GM19463 (cell line): Measurements from ENCODE around the gene HIVEP1.
A peak's percentile ranks its signal among the peaks of the same experiment; 100 is the strongest.
"Not testable (repeated sequence)": the region's sequence is repeated elsewhere in the genome, so short reads cannot be mapped to it uniquely, and the experiment has no call there.

Source experiments
- ATAC-seq: cut with Tn5 transposase; IDR thresholded peaks from one replicate; pipeline ENCODE4 v1.9.1; 2021; ENCODE audit warnings: mild to moderate bottlenecking, moderate library complexity; ENCODE audit not compliant: unreplicated experiment

The HIVEP1 gene

GRCh38 chr6:12082368-12082767 is 70.3 kb downstream of the HIVEP1 start:
- no peak for ATAC-seq

GRCh38 chr6:12083302-12083701 is 71.2 kb downstream of the HIVEP1 start:
- ATAC-seq, result no peak

GRCh38 chr6:12083763-12084162 is 71.7 kb downstream of the HIVEP1 start:
- no peak for ATAC-seq

- no peak for ATAC-seq
Observed at GRCh38 chr6:12084681-12085080, 72.6 kb downstream of the HIVEP1 start.

GRCh38 chr6:12088531-12088930 is 76.4 kb downstream of the HIVEP1 start:
- ATAC-seq, result no peak

GRCh38 chr6:12090714-12091113 is 78.6 kb downstream of the HIVEP1 start:
- ATAC-seq, result no peak

- no peak for ATAC-seq
Observed at GRCh38 chr6:12092762-12093161, 80.7 kb downstream of the HIVEP1 start.

GRCh38 chr6:12094689-12095088 is 82.6 kb downstream of the HIVEP1 start:
- ATAC-seq, result no peak

- no peak for ATAC-seq
Observed at GRCh38 chr6:12096342-12096741, 84.2 kb downstream of the HIVEP1 start.

- ATAC-seq, result no peak
Observed at GRCh38 chr6:12097791-12098190, 85.7 kb downstream of the HIVEP1 start.

GRCh38 chr6:12099623-12100338 is 87.7 kb downstream of the HIVEP1 start:
- ATAC-seq, result no peak

GRCh38 chr6:12101048-12101447 is 88.9 kb downstream of the HIVEP1 start:
- ATAC-seq, result no peak

- no peak for ATAC-seq
Observed at GRCh38 chr6:12101653-12102312, 89.7 kb downstream of the HIVEP1 start.

GRCh38 chr6:12102350-12102749 is 90.2 kb downstream of the HIVEP1 start:
- no peak for ATAC-seq

- ATAC-seq, result no peak
Observed at GRCh38 chr6:12103158-12103557, 91.0 kb downstream of the HIVEP1 start.

- no peak for ATAC-seq
Observed at GRCh38 chr6:12105271-12105670, 93.2 kb downstream of the HIVEP1 start.

- ATAC-seq, result not testable (repeated sequence)
Observed at GRCh38 chr6:12108376-12108775, 96.3 kb downstream of the HIVEP1 start.

GRCh38 chr6:12110523-12111362 is 98.6 kb downstream of the HIVEP1 start:
- no peak for ATAC-seq

GRCh38 chr6:12111363-12111670 is 99.2 kb downstream of the HIVEP1 start:
- ATAC-seq, result no peak

GRCh38 chr6:12112540-12113189 is 100.6 kb downstream of the HIVEP1 start:
- no peak for ATAC-seq

- ATAC-seq, result peak; percentile 44
Observed at GRCh38 chr6:12113190-12113577, 101.1 kb downstream of the HIVEP1 start.
